H9 (cell line): ENCODE measurements around the gene PTPRN2. TPM values are rescaled to one million over a fixed set of nuclear protein-coding genes. Genes with fewer than 3 reads are reported as not detected.
A peak's percentile ranks its signal among the peaks of the same experiment; 100 is the strongest.

Experiments used
- DNase-seq: peaks from one replicate; pipeline ENCODE4 v3.0.0-alpha.2; 2017
- H2AFZ ChIP-seq: one replicate; pipeline ENCODE4 v1.6.1; 2013; ENCODE audit warnings: mild to moderate bottlenecking, low read length, control low read depth, moderate library complexity
- H2AK5ac ChIP-seq: 2 replicates; pipeline ENCODE4 v1.6.1; 2013; ENCODE audit warnings: low read length, control low read depth, mixed read lengths; ENCODE audit not compliant: insufficient read length
- H2BK120ac ChIP-seq: one replicate; pipeline ENCODE4 v1.6.1; 2013; ENCODE audit warnings: low read depth, mild to moderate bottlenecking, low read length, control low read depth, inconsistent platforms; ENCODE audit not compliant: poor library complexity, severe bottlenecking
- H2BK12ac ChIP-seq: 2 replicates; pipeline ENCODE4 v1.6.1; 2013; ENCODE audit warnings: low read length, control low read depth, mixed read lengths, low read depth; ENCODE audit not compliant: insufficient read length
- H2BK15ac ChIP-seq: 2 replicates; pipeline ENCODE4 v1.6.1; 2013; ENCODE audit warnings: low read depth, low read length, control low read depth
- H2BK20ac ChIP-seq: one replicate; pipeline ENCODE4 v1.6.1; 2013; ENCODE audit warnings: low read depth, mild to moderate bottlenecking, low read length, control low read depth, inconsistent platforms; ENCODE audit not compliant: poor library complexity, severe bottlenecking
- H2BK5ac ChIP-seq: 2 replicates; pipeline ENCODE4 v1.6.1; 2013; ENCODE audit warnings: low read length, control low read depth, mixed read lengths; ENCODE audit not compliant: insufficient read length
- H3K14ac ChIP-seq: 2 replicates; pipeline ENCODE4 v1.6.1; 2013; ENCODE audit warnings: low read length, control low read depth; ENCODE audit not compliant: insufficient read depth
- H3K18ac ChIP-seq: 2 replicates; pipeline ENCODE4 v1.6.1; 2013; ENCODE audit warnings: low read depth, mild to moderate bottlenecking, mixed read lengths, low read length, control low read depth; ENCODE audit not compliant: insufficient read length
- H3K23ac ChIP-seq: 2 replicates; pipeline ENCODE4 v1.6.1; 2013; ENCODE audit warnings: low read length, control low read depth, mixed read lengths, low read depth; ENCODE audit not compliant: insufficient read length
- H3K23me2 ChIP-seq: 2 replicates; pipeline ENCODE4 v1.6.1; 2013; ENCODE audit warnings: low read depth, mild to moderate bottlenecking, mixed read lengths, low read length, control low read depth; ENCODE audit not compliant: insufficient read length, poor library complexity, severe bottlenecking
- H3K27ac ChIP-seq: 2 replicates; pipeline ENCODE4 v1.5.1; 2013; ENCODE audit warnings: low read length, control low read depth, mixed read lengths, low read depth; ENCODE audit not compliant: insufficient read length
- H3K27me3 ChIP-seq: 2 replicates; pipeline ENCODE4 v1.6.1; 2013; ENCODE audit warnings: low read length, control low read depth, inconsistent platforms; ENCODE audit not compliant: insufficient read depth
- H3K4ac ChIP-seq: 2 replicates; pipeline ENCODE4 v1.6.1; 2013; ENCODE audit warnings: low read depth, mild to moderate bottlenecking, control low read depth, inconsistent platforms, low read length, moderate library complexity
- H3K4me1 ChIP-seq: 2 replicates; pipeline ENCODE4 v1.6.1; 2013; ENCODE audit warnings: low read length, control low read depth, inconsistent platforms; ENCODE audit not compliant: insufficient read depth
- H3K4me2 ChIP-seq: 2 replicates; pipeline ENCODE4 v1.6.1; 2013; ENCODE audit warnings: low read length, control low read depth, mixed read lengths; ENCODE audit not compliant: insufficient read length, insufficient read depth
- H3K56ac ChIP-seq: 2 replicates; pipeline ENCODE4 v1.6.1; 2013; ENCODE audit warnings: low read depth, mild to moderate bottlenecking, mixed read lengths, low read length, control low read depth; ENCODE audit not compliant: insufficient read length
- H3K79me1 ChIP-seq: 2 replicates; pipeline ENCODE4 v1.6.1; 2013; ENCODE audit warnings: low read depth, mild to moderate bottlenecking, moderate library complexity, low read length, control low read depth, inconsistent platforms; ENCODE audit not compliant: insufficient read depth, poor library complexity, severe bottlenecking
- H3K79me2 ChIP-seq: 2 replicates; pipeline ENCODE4 v1.6.1; 2013; ENCODE audit warnings: low read length, control low read depth, inconsistent platforms; ENCODE audit not compliant: insufficient read depth
- H3K9ac ChIP-seq: 2 replicates; pipeline ENCODE4 v1.6.1; 2013; ENCODE audit warnings: low read length, control low read depth, mixed read lengths; ENCODE audit not compliant: insufficient read length; ENCODE audit errors: extremely low read depth
- H3K9me3 ChIP-seq: one replicate; pipeline ENCODE4 v1.6.1; 2013; ENCODE audit warnings: low read depth, low read length, inconsistent platforms; ENCODE audit not compliant: control insufficient read depth
- H3T11ph ChIP-seq: one replicate; pipeline ENCODE4 v1.6.1; 2013; ENCODE audit warnings: mild to moderate bottlenecking, low read length, control low read depth, inconsistent platforms
- H4K20me1 ChIP-seq: one replicate; pipeline ENCODE4 v1.6.1; 2013; ENCODE audit not compliant: control insufficient read depth, insufficient read length, insufficient read depth
- H4K5ac ChIP-seq: 2 replicates; pipeline ENCODE4 v1.6.1; 2013; ENCODE audit warnings: low read depth, mild to moderate bottlenecking, mixed read lengths, low read length, control low read depth; ENCODE audit not compliant: insufficient read length
- H4K8ac ChIP-seq: replicated peaks from 2 replicates; pipeline ENCODE4 v1.6.1; 2013; ENCODE audit warnings: low read length, control low read depth, mixed read lengths, low read depth; ENCODE audit not compliant: insufficient read length
- H4K91ac ChIP-seq: 2 replicates; pipeline ENCODE4 v1.6.1; 2013; ENCODE audit warnings: low read depth, mild to moderate bottlenecking, moderate library complexity, mixed read lengths, low read length, control low read depth; ENCODE audit not compliant: insufficient read length
- H3K27ac Mint-ChIP-seq, 3 experiments: 2 replicates in 2 of 3; 3 replicates in 1 of 3; pipeline ENCODE4 v1.8.0; 2020 to 2021; ENCODE audit warnings: mixed read lengths in 3 of 3, mild to moderate bottlenecking in 1 of 3, moderate library complexity in 1 of 3
- H3K27me3 Mint-ChIP-seq: 2 replicates; pipeline ENCODE4 v1.8.0; 2021; ENCODE audit warnings: low read depth, mild to moderate bottlenecking, moderate library complexity, mixed read lengths
- H3K36me3 Mint-ChIP-seq, 3 experiments: 2 replicates in 2 of 3; 3 replicates in 1 of 3; pipeline ENCODE4 v1.8.0; 2020 to 2021; ENCODE audit warnings: low read depth in 3 of 3, mixed read lengths in 3 of 3; ENCODE audit not compliant: insufficient read depth in 1 of 3
- H3K4me1 Mint-ChIP-seq, 2 experiments: 2 replicates each; pipeline ENCODE4 v1.8.0; 2020; ENCODE audit warnings: mixed read lengths in 2 of 2
- H3K4me3 Mint-ChIP-seq, 2 experiments: 2 replicates in 1 of 2; 3 replicates in 1 of 2; pipeline ENCODE4 v1.8.0; 2020 to 2021; ENCODE audit warnings: mild to moderate bottlenecking in 2 of 2, mixed read lengths in 2 of 2, moderate library complexity in 1 of 2
- H3K9me3 Mint-ChIP-seq, 2 experiments: 2 replicates in 1 of 2; 3 replicates in 1 of 2; pipeline ENCODE4 v1.8.0; 2020; ENCODE audit warnings: mild to moderate bottlenecking in 2 of 2, mixed read lengths in 2 of 2, moderate library complexity in 1 of 2
- CTCF ChIP-seq: fragments of 200-600 bp; sonication (generic); conservative IDR thresholded peaks from 3 replicates; pipeline ENCODE4 v1.8.0; 2021; ENCODE audit warnings: antibody characterized with exemption, mild to moderate bottlenecking
- WGBS: extraction: QIAGEN DNeasy Blood & Tissue Kit; methylation state at CpG from one replicate; pipeline ENCODE4 v1.1.7; 2013; ENCODE audit warnings: missing lambda C conversion rate, low lambda C conversion rate, mixed read lengths; ENCODE audit not compliant: insufficient read length; ENCODE audit errors: extremely low coverage; 5-methylcytosine and 5-hydroxymethylcytosine counted together
- total RNA-seq: library from RNA; stranded (reverse); gene quantifications from 2 replicates; pipeline ENCODE4 v1.2.1, GENCODE V29; 2021

The PTPRN2 gene
- total RNA-seq, 1 experiment from 2014 or later, result 5.2 TPM

DNA sequence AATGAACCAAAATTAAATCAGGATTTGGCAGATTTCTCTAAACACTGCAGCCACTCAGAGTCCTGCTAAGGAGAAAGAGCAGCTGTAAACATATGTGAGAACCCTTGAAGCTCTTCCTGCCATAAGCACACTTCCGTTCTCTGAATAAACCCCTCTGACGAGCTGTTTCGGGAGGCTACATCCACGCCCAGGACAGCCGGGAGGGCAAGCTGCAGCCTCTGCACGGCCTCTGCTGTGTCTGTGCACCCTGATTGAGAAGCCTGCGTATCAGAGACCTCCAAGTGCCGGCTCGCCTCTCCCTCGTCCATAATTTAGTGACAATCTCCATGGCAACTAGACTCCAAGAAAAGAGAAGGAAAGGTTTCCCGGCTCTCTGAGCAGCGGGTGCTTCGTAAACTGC lies 114.4 kb downstream of the PTPRN2 start:
- peaks cover 18% of the 10 kb centered on the region; the same call in 1 of the 2 replicates for H3K4me1 ChIP-seq
- H4K5ac ChIP-seq, result no peak overlapping the region
- H3K79me1 ChIP-seq, result no peaks in the 10 kb centered on the region
- no peak overlapping the region; a peak in 1 of 5 replicates for H3K4me3 Mint-ChIP-seq
- no peak overlapping the region for H3K27ac ChIP-seq
- no peak overlapping the region for H3T11ph ChIP-seq
- H2BK5ac ChIP-seq, result no peak overlapping the region
- H3K56ac ChIP-seq, result no peak overlapping the region
- H3K23ac ChIP-seq, result no peak overlapping the region
- H2BK15ac ChIP-seq, result no peak overlapping the region
- H2AK5ac ChIP-seq, result no peak overlapping the region
- H3K27ac Mint-ChIP-seq, result peak overlapping the region; percentile 44 to 89 (median 65); a peak in 5 of 7 replicates
- no peak overlapping the region for H2AFZ ChIP-seq
- no peak overlapping the region for H4K91ac ChIP-seq
- no peaks in the 10 kb centered on the region for H3K36me3 Mint-ChIP-seq
- H2BK120ac ChIP-seq, result no peak overlapping the region
- no peaks in the 10 kb centered on the region for H3K23me2 ChIP-seq
- H3K27me3 Mint-ChIP-seq, result peaks cover 3% of the 10 kb centered on the region; the same call in 1 of the 2 replicates
- no peak overlapping the region for H4K8ac ChIP-seq
- no peak overlapping the region for H3K9ac ChIP-seq
- H3K9me3 Mint-ChIP-seq, result no peaks in the 10 kb centered on the region
- H3K4me1 Mint-ChIP-seq, result peaks cover 65 to 67% of the 10 kb centered on the region in 2 experiments
- H3K18ac ChIP-seq, result peak overlapping the region; percentile 32
- H2BK12ac ChIP-seq, result no peak overlapping the region
- TF ChIP-seq CTCF, result no peak
- H3K27me3 ChIP-seq, result no peaks in the 10 kb centered on the region
- 0 out of 2 replicates have a peak overlapping the region, but pooled peaks have one; percentile 35 for H3K14ac ChIP-seq
- WGBS, result no CpG with 5 or more reads among the region's 13 CpGs
- no peaks in the 10 kb centered on the region for H4K20me1 ChIP-seq
- no peaks in the 10 kb centered on the region for H3K9me3 ChIP-seq
- DNase-seq, result no peak
- no peaks in the 10 kb centered on the region for H3K79me2 ChIP-seq
- no peak overlapping the region for H3K4me2 ChIP-seq
- no peak overlapping the region for H3K4ac ChIP-seq
- no peak overlapping the region for H2BK20ac ChIP-seq
